ENCODE data around the gene ACAA1. TPM values are rescaled to one million over a fixed set of nuclear protein-coding genes. Genes with fewer than 3 reads are reported as not detected.
"Not testable (repeated sequence)": the region's sequence is repeated elsewhere in the genome, so short reads cannot be mapped to it uniquely, and the experiment has no call there.

Gene ACAA1, protein sequence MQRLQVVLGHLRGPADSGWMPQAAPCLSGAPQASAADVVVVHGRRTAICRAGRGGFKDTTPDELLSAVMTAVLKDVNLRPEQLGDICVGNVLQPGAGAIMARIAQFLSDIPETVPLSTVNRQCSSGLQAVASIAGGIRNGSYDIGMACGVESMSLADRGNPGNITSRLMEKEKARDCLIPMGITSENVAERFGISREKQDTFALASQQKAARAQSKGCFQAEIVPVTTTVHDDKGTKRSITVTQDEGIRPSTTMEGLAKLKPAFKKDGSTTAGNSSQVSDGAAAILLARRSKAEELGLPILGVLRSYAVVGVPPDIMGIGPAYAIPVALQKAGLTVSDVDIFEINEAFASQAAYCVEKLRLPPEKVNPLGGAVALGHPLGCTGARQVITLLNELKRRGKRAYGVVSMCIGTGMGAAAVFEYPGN
- 12.5 and 18.3 TPM in 2 replicates for total RNA-seq (2014; rRNA removed; shearing (Covaris generic))

DNA sequence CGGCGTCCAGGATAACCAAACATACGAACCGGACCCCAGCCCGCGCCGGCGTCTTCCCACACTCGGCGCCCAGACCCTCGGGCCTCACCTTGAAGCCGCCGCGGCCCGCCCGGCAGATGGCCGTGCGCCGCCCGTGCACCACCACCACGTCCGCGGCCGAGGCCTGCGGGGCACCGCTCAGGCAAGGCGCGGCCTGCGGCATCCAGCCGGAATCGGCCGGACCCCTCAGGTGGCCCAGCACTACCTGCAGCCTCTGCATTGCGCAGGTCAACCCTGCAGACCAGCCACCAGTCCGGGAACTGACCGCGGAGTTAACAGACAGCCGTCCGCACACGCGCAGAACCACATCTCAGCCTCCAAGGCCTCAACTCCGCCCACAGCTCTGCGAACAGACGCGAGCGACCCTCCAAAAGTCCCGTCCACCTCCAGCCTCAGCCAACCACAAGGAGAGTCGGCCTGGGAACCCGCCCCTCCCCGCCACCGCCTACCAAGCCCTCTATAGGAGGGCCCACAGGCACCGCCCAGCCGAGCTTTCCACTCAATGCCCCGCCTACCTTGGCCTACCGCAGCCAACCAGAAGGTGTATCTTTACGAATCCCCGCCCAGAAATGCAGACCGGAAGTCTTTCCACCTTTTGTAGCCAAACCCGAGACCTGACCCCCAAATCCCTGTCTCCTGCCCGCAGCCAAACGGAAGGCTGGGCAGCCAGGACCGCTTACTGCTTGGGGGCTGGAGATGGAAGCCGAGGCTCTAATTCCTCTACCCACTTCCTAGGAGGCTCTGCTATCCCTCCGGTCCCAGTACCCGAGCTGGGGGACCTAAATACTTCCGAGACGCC, at the start of gene ACAA1:
Gene ACAA1 (minus strand): TSS at position 351 of the 838 bp plus-strand sequence. CDS start 92 bp downstream, at position 259.
- peak; percentile 99 for DNase-seq (ENCODE audit: low read depth)

DNA sequence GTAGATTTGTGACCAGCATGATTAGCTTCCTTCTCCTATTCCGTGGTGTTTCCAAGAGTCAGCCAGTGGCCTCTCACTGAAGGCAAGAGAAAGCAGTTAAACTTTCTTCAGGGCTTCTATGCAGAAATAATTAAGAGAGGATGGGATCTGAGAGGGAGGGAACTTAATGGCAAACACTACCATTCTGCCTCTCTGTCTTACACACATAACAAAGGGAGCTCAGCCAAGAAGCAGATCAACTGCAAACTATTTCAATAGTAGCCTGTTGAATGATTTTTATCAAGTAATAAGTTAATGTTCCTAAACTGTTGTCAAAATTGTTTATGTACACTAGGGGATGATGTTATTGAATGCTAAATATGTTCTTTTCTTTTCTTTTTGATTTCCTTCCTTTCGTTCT, 40.3 kb upstream of the ACAA1 start:
- DNase-seq (ENCODE audit: low read depth), result no peak

DNA sequence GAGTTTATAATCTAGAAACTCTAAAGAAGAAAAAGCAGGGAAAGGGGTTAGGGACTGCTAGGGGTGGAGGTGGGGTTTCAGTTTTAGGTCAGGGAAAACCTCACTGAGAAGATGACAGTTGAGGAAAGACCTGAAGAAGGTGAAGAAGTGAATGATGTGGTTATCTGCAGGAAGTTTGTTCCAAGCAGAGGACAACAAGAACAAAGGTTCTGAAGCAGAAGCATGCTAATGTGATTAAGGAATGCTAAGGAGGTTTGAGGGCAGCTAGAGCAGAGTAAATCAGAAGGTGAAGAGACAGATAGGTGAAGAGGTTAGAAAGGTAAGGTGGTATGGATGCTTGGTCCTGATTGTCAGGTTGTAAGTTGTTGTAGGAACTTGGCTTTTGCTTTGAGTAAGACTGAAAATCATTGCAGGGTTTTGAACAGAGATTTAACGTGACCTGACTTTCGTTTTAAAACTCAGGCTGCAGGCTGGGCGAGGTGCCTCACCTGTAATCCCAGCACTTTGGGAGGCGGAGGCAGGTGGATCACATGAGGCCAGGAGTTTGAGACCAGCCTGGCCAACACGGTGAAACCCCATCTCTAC, 37.0 kb upstream of the ACAA1 start:
- no peak for DNase-seq (ENCODE audit: low read depth)

DNA sequence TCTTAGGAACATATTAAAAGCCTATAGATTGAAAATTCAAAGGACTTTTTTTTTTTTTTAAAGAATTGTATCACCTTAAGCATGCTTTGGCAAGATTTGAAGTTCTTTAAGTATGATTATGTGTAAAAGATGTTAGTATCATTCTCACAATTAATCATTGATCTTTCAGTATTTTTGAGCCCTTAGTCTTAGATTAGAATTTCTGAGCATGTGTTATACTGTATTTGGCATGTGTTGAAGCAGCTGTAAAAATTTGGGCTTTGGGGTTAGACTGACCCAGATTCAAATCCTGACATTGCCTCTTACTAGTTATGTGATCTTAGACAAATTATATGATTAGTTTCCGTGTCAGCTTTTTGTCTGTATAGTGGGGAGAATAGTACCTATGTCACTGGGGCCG, 34.7 kb upstream of the ACAA1 start:
- no peak for DNase-seq (ENCODE audit: low read depth)

DNA sequence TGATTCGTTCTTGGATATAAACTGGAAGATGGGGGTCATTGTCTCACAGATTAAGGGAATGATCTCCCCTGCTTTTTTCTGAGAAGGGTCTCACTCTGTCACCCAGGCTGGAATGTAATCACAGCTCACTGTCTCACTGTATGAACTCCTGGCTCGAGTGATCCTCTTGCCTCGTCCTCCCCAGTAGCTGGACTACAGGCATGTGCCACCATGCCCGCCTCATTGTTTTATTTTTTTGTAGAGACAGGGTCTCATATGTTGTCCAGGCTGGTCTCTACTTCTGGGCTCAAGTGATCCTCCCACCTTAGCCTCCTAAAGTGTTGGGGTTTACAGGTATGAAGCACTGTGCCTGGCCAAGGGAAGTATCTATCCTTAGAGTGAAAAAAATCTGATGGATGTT, 33.8 kb upstream of the ACAA1 start:
- DNase-seq (ENCODE audit: low read depth), result no peak

DNA sequence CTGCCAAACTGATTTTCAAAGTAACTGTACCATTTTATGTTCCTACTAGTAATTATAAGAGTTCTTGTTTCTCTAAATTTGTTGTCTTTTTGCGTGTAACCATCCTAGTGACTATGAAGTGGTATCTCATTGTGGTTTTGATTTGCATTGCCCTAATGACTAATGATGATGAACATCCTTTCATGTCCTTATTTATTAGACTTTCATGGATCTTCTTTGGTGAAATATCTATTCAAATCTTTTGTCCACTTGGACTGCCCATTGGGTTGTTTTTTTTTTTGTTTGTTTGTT, 32.0 kb upstream of the ACAA1 start:
- peak; percentile 72 for DNase-seq (ENCODE audit: low read depth)

DNA sequence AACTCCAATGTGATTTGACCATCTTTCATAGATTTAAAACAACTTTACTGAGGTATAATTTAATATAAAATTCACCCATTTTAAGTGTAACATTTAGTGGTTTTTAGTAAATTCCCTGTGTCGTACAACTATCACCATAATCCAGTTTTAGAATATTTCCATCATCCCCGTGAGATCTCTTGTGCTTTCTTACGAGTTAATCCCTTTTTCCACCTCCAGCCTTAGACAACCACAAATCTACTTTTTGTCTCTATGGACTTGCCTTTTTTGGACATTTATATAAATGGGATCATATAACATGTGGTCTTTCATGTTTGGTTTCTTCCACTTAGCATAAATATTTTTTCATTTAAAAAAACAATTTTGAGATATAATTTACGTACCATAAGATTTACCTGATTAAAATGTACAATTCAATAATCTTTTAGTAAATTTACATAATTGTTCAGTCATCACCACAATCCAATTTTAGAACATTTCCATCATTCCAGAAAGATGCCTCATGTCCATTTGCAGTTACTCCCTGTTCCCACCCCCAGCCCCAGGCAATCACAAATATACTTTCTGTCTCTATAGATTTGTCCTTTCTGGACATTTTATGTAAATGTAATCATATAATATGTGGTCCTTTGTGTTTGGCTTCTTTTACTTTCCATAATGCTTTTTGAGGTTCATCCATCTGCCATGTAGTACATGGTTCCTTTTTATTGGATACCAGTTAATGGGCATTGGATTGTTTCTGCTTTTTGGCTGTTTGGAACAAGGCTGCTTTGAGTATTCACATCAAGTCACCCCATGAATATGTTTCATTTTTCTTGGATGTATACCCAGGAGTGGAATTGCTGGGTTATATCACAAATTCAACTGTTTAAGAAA, 31.5 kb upstream of the ACAA1 start:
- peak; percentile 83 for DNase-seq (ENCODE audit: low read depth)

DNA sequence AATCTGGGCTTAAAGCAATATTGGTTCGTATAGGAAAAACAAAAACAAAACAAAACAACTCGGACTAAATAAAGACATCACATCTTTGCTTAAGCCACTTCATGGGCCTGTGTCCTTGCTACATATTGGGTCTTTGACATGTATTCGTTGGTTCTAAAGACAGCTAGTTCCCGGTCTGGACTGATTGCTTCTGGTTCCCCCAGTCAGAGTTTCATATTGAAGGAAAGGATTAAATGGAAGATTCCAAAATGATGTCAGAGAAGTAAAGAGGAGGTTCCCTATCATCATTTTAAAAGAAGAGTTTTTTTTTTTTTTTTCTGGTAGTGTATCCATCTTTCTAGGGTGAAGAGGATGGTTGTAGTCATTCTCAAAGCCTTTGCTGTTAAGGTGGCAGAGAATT, 30.7 kb upstream of the ACAA1 start:
- peak; percentile 11 for DNase-seq (ENCODE audit: low read depth)

DNA sequence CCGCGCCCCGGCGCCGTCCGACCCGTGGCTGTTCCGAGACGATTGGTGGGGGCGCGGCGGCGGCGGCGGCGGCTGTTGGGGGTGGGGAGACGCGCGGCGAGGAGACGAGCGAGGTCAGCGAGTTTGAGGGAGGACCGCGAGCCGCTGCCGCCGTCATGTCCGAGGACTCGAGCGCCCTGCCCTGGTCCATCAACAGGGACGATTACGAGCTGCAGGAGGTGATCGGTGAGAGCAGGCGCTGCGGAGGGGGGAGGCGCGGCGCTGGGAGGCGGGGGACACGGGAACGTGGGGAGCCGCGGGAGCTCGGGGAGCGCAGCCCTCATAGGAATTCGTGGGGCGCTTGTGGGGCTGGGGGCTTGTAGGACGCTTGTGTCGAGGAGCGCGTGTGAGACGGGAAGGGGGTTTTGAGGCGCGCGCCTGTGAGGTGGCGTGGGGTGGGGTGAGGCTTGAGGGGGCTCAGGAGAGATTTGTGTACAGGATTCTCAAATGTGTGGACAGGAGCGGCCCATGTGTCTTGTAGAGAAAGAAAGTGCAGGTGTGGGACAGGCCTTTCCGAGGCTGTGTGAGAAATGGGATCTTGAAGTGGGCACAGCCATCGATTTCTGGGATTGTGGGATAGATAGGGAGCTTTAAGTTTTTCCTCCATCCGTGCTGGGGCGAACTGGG, 28.9 kb upstream of the ACAA1 start:
- peak; percentile 20 for DNase-seq (ENCODE audit: low read depth)

DNA sequence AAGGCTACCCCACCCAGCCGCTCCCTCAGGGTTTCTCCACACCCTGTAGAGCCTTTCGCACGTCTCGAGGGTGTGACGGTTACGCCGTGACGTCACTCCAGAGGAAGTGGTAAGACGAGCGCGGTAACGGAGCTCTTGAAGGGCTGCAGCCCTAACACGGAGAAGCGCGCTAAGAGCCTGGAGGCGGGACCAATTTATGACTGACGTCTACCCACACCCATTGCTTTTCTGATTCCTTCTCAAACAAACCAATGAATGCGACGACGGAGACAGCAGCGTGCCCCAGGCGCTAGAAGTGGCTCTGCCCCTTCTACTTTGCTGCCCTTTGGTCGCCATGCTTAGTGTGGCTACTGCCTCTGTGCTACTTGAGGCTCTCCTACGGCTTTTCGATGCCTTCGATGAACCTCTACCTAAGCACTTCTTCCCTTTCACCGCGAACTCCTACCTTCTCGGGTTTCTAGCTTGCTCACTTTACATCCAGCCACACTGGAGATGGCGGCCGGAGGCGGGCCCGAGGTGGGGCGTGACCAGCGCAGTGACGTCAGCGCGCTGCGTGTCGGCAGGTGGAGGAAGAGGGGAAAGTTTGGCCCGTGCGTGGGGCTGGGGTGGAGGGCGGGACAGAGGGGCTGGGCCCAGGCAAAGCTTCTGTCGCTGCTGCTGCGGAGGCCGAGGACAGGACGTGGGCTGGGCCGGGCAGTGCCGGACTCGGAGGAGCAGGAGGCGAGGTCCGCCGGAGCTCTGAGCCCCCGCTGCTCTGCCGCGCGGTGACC, 28.2 kb upstream of the ACAA1 start, which contains the start of gene OXSR1:
Gene OXSR1 (plus strand): TSS at position 586 of the 770 bp plus-strand sequence. CDS start 340 bp downstream, outside the sequence.
- DNase-seq (ENCODE audit: low read depth), result peak; percentile 100

DNA sequence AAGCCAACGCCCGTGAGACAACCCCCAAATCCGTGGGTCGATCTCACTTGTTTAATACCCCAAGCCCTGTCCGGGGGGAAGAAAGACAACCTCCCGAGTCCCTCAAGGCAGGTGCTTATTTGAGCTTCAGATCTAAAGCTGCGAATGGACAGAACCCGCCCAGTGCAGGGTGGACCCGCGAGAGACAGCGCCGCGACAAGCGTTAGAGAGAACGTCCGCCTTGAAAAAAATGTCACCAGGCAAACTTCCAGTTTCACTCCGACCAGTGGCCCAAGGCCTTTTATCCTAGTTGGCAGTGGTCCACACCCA, 27.7 kb upstream of the ACAA1 start:
- DNase-seq (ENCODE audit: low read depth), result no peak

DNA sequence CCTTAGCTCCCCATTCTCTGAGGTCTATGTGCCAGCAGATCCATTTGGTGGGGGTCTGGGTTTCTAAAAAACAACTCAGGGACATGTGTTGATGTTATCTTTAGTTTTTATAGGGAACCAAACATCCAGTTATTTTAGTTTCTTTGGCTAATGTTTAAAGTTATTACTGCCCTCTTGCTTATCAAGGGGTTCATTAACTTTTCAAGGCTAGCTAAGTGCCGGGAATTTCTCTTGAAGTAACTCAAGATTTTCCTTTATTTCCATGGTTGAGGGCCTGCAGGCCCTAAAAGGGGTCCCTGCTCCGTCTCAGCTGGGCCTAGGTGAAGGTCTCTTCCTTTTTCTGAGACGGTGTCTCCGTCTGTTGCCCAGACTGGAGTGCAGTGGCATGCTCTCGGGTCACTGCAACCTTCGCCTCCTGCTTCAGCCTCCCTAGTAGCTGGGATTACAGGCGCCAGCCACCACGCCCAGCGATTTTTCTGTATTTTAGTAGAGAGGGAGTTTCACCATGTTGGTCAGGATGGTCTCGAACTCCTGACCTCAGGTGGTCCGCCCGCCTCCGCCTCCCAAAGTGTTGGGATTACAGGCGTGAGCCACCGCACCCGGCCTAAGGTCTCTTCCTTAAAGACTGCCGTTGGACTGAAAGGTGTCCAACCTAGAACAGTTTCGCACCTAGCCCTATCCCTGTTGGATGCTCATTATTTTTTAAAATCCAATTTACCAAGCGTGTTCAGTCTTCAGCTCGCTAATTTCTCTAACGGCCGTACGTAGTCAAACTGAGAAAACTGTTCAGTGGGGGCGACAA, 27.1 kb upstream of the ACAA1 start:
- no peak for DNase-seq (ENCODE audit: low read depth)

DNA sequence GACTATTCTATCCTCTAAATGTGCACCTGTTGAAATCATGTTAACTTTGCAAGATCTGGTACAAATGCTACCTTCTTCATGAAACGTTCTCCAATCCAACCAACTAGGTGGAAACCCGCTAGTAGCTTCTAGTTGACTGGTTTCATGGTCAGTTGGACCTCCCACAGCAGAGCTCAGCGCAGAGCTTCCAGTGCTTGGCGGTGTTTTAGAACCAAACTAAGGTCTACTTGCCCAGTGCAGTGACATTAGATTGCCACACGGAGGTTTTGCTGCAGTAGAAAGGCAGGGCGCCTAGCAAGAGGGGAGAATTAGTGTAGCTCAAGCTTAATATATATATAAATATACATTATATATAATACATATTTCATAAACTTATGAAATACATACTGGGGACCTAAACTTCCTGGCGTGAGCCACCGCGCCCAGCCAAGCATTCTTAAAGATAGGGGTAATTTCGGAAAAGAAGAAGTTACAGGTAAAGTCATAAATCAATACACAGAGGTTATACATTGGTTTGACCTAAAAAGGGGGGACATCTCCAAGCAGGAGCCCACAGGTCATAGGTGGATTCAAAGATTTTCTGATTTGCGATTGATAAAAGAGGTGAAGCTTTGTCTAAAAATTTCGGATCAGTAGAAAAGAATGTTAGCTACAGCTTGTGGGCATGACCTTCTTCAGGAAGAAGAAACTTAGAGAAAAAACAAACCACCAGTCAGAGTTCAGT, 26.4 kb upstream of the ACAA1 start:
- peak; percentile 24 for DNase-seq (ENCODE audit: low read depth)

DNA sequence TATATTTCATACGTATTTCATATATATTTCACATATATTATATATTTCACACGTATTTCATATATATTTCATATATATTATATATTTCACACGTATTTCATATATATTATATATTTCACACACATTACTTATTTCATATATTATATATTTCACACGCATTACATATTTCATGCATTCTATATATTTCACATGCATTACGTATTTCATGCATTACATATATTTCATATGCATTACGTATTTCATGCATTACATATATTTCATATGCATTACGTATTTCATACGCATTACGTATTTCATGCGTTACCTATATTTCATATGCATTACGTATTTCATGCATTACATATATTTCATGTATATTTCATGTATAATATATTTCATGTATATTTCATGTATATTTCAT, 23.8 kb upstream of the ACAA1 start:
- DNase-seq (ENCODE audit: low read depth), result not testable (repeated sequence)

DNA sequence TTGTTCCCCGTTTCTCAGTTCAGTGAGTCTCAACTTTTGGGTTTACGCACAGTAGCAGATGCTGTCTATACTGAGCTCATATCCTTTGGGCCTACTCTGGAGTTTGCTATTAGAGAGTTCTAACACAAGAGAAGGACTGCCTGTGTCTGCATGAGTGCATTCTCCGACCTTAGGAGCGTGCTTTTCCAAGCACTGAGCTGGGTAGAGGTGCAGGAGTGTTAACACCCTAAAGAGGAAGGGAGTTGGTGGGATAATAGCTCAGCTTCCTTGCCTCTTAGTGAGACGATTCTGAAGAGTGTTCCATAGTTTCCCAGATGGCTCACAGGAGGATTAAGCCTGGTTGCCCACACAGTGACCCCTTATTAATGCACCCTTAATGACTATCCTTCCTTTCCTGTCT, 21.5 kb upstream of the ACAA1 start:
- no peak for DNase-seq (ENCODE audit: low read depth)

DNA sequence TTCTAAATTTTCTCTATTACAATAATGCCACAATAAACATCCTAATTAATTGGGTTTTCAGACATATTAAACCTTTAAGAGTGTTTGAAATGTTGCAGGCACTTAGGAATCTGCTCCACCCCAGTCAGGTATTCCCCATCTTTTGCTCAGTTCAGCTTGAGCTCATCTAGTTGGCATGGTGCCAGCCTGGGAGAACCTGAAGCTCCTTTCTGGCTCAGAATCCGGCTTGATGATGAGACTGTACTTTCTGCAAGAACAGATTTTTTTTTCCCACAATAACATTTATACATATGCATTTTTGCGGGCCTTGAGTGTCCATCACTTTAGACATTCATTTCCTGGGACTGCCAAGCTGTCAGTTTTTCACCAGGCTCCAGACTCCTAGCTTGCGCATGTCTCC, 20.7 kb upstream of the ACAA1 start:
- DNase-seq (ENCODE audit: low read depth), result no peak

DNA sequence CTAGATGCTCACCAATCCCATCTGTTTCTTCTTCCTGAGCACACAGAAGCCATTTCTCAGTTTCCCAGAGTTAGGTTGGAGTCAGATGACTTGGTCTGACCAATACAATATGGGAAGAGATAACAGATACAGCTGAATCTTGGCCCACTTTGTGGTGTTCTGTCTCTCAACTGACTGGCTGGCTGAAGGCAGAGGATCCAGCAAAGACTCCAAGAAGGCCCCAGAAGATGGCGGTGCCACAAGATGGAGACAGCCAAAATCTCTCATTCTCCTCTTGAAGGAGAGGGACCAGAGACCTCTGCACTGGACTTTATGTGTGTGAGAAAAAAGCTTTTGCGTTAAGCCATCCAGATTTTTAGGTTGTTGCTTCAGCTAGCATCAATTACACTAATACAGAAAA, 20.2 kb upstream of the ACAA1 start:
- DNase-seq (ENCODE audit: low read depth), result no peak

DNA sequence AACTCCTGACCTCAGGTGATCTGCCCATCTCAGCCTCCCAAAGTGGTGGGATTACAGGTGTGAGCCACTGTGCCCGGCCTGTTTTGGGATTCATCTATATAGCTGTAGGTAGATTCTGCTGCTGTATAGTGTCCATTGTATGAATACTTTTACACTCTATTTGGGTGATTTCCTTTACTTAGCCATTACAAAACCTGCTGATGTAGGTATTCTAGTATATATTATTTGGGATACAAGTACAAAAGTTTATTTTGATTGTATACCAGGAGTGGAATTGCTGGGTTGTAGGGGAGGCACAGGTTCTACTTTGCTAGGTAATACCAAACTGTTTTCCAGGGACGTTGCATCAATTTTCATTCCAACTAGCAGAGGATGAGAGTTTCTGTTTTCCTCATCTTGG, 18.9 kb upstream of the ACAA1 start:
- no peak for DNase-seq (ENCODE audit: low read depth)
